GM12864 (cell line): ENCODE measurements around the gene PALMD.

Source experiments
- DNase-seq: peaks from one replicate; pipeline ENCODE4 v3.0.0-alpha.2; 2011; ENCODE audit warnings: low read depth
- H3K4me3 ChIP-seq: 2 replicates; pipeline ENCODE4 v1.5.1; 2011; ENCODE audit warnings: mild to moderate bottlenecking, low read depth, low read length, control low read depth
- TF ChIP-seq, protein P1 (sequence below): IDR thresholded peaks from 2 replicates; pipeline ENCODE4 v1.5.1; 2011; ENCODE audit warnings: low read depth, mild to moderate bottlenecking, moderate library complexity, low read length, control low read depth, inconsistent platforms; ENCODE audit errors: missing control alignments

PALMD gene

GRCh38 chr1:99669376-99669775, 23.5 kb downstream of the PALMD start:
- H3K4me3 ChIP-seq = no peak overlapping the region
- TF ChIP-seq, protein P1, sequence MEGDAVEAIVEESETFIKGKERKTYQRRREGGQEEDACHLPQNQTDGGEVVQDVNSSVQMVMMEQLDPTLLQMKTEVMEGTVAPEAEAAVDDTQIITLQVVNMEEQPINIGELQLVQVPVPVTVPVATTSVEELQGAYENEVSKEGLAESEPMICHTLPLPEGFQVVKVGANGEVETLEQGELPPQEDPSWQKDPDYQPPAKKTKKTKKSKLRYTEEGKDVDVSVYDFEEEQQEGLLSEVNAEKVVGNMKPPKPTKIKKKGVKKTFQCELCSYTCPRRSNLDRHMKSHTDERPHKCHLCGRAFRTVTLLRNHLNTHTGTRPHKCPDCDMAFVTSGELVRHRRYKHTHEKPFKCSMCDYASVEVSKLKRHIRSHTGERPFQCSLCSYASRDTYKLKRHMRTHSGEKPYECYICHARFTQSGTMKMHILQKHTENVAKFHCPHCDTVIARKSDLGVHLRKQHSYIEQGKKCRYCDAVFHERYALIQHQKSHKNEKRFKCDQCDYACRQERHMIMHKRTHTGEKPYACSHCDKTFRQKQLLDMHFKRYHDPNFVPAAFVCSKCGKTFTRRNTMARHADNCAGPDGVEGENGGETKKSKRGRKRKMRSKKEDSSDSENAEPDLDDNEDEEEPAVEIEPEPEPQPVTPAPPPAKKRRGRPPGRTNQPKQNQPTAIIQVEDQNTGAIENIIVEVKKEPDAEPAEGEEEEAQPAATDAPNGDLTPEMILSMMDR = no peak
- no peak for DNase-seq

DNA sequence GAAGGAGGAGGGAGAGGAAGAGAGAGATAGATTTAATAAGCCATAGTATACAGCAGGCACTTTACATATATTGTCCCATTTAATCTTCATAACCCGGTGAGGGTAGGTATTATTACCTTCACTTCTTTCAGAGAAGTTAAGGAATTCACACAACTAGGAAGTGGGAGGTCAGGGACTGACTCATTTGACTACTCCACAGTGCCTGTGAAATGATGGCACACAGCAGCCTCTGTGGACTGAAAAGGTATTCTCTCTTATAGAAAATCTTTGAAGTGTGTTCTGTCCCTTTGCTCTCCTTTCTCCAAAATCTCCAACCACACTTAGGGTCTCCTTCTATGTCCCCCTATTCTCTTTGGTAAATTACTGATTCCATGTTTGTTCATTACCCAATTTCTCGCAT, 23.9 kb downstream of the PALMD start:
- TF ChIP-seq, protein P1 = no peak
- no peak for DNase-seq
- no peak overlapping the region for H3K4me3 ChIP-seq

DNA sequence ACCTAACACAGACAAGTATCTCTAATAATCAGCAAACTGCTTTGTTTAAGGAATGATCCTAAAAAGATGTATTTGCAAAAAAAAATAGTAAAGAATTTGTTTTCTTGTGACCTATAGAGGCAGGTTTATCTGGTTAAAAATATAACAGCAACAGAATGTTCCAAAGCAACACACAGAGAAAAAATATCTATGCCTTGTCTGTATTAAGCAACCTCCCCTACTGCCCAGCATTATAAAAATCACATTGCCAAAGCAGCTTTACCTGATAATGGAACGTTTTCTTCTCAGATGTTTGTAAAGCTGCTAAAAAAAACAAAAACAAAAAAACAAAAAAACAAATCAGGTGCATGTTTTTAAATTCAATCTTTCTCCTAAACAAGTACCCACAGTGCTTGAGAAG, 24.7 kb downstream of the PALMD start:
- DNase-seq = no peak

DNA sequence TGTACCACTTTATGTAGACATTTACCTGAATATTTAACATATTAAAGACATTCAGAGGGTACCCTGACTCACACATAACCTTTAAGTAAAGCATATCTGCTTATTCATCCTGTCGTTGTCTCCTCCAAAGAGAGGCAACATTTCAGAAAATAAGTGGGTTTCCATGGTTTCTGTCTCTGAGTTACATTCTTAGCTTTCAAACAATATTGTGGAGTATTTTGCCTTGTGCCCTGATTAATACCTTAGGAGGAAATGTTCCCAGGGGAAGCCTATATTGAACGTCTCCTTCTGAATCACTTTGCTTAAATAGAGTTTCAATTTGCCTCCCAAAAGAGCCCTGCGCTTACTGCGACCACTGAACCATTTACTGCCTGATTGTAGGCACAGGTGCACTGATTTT, 26.1 kb downstream of the PALMD start:
- no peak for DNase-seq
- H3K4me3 ChIP-seq = no peak overlapping the region
- TF ChIP-seq, protein P1 = no peak

More for the DNA sequence above, 24.7 kb downstream of the PALMD start:
- TF ChIP-seq, protein P1 = no peak
- H3K4me3 ChIP-seq = no peak overlapping the region

- H3K4me3 ChIP-seq = no peak overlapping the region
- no peak for DNase-seq
- TF ChIP-seq, protein P1 = no peak
Observed at GRCh38 chr1:99672530-99673213, 26.8 kb downstream of the PALMD start.

DNA sequence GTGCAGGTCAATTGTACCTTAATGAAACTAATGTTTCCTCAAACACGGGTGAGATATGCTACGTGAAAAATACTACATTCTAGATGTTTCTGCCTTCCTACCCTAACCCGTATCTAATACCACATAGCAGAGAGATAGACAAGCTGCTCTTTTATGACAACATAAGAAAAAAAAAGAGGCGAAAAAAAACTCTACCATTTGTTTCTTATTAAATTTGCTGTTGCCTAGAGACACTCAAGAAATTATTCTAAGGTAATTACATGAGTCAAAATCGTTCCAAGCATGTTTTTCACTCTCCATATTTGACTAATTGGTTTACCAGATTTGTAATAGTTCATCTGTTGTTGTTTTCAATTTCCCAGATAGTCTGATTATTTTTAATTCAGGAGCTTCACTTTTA, 27.4 kb downstream of the PALMD start:
- H3K4me3 ChIP-seq = no peak overlapping the region
- DNase-seq = no peak
- TF ChIP-seq, protein P1 = no peak
